Left cardiac atrium (tissue), 4 donors: Measurements from ENCODE around the gene POMGNT1. TPM values are rescaled to one million over a fixed set of nuclear protein-coding genes. Genes with fewer than 3 reads are reported as not detected.

Experiments used
- ATAC-seq, 2 donors: fragments of 200-7000 bp; cut with Tn5 transposase; one replicate each; pipeline ENCODE4 v1.9.1; 2020; ENCODE audit warnings: mild to moderate bottlenecking in 2 of 2, moderate library complexity in 2 of 2
- DNase-seq: peaks from one replicate; pipeline ENCODE4 v3.0.0-alpha.2; 2020
- intact Hi-C, 2 donors: fragments of 100-400 bp; cut with DNase I; formaldehyde crosslinking; loops; one replicate each; pipeline versions ENCODE4 v1.14.1 to v1.15.1; 2022 to 2023
- total RNA-seq, 2 donors: library from RNA; stranded (reverse); fragmentation: NEBNext Ultra II Directional; extraction: Animal tissue kit (Norgen Biotek cat#: 25700); gene quantifications; one replicate each; pipeline ENCODE4 v1.2.1, GENCODE V29; 2021
- donor health status: DM: no; HTN: yes; CAD: no.
- donor health status: DM: no; HTN: yes; CAD: no; lungs with severe emphysema.
- donor health status: DM: yes; HTN: yes; CAD: no.
- donor health status: Dilated cardiomyopathy.

The POMGNT1 gene
- total RNA-seq, 2 donors from 2014 or later: 82.8 to 106 TPM

DNA sequence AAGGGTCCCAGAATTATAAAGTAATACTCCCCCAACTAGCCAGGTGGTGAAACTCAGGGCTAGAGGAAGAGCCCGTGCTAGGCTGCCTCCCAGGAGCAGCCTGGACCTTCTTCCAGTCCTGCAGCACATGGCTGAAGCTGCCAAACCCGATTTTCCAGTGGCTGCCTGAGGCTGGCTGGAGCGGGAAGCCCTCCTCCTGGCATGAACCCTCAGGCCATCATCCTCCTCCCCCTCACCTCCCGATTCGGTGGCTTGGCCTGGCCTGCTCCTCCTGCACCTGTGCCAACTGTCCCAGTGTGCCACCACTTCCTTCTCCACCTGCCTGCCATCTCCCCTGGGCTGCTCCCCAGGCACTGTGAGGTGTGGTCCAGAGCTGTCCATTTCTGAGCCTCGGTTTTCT is 26.4 kb downstream of the POMGNT1 start:
- intact Hi-C loops: loop anchor here (5.0 to 10.0 kb wide), 2 partner anchors 40 to 57 kb away; partner anchors contain the start of gene PIK3R3 (in 1 of the 2)
- ATAC-seq: no peak

GRCh38 chr1:46171351-46171750 is 26.9 kb downstream of the POMGNT1 start:
- peak in 1 of 2 donors; percentile 22 for ATAC-seq
- peak; percentile 60 for DNase-seq
- intact Hi-C loops: loop anchor here (5.0 to 10.0 kb wide), 2 partner anchors 39 to 57 kb away; partner anchors contain the start of gene PIK3R3 (in 1 of the 2)

More for the DNA sequence above, 26.4 kb downstream of the POMGNT1 start:
- no peak for DNase-seq

GRCh38 chr1:46169811-46170454 is 28.3 kb downstream of the POMGNT1 start:
- ATAC-seq: no peak
- intact Hi-C loops: loop anchor here (5.0 to 10.0 kb wide), 2 partner anchors 38 to 55 kb away; partner anchors contain the start of gene PIK3R3 (in 1 of the 2)

GRCh38 chr1:46168477-46168876 is 29.8 kb downstream of the POMGNT1 start:
- no peak for DNase-seq
- ATAC-seq: no peak
- intact Hi-C loops: no loop called here

More at GRCh38 chr1:46169811-46170454, 28.3 kb downstream of the POMGNT1 start:
- no peak for DNase-seq

DNA sequence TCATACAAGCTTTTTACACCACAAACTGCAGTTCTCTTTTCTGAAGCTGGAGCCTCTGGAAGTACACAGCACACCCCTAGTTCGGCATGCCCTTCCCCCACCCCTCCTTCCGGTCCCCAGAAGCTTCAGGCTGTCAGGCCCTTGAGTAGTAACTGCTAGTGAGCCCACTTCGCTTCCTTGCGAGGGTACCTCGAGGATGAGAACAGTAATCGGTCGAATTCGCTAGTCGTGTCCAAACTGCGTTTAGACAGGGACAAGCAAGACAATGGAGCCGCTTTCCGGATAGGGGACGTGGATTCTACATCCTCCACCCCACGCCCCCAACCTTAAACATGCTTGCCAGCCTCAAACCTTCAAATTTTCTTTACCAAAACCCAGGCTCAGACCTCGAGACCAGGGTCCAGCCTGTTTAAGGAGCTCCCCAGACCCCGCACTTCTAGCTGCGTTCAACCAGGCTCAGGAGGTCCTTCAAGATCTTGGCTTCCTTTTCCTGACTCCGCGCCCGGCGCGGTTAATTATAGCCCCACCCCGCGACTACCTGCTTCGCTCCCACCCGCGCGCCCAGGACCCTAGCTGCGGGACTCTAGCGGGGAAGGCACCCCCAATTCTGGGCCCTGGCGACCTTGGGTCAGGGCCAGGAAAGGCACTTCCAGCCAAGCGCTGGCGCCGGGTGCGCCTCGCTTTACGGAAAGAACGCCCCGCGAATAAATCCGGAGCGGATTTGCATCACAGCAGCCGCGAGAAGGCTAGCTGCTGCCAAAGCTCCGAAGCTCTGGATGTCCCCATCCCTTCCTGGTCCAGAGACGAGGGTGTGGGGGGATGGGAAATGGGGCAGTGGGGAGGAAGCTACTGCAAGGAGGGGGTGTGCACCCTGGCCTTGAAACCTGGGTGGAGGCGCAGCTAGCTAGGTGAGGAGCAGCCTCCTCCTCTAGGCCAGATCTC is 31.4 kb downstream of the POMGNT1 start:
- DNase-seq (peak; percentile 86), ATAC-seq (peak; percentile 66 to 79)
- intact Hi-C loops: no loop called here

DNA sequence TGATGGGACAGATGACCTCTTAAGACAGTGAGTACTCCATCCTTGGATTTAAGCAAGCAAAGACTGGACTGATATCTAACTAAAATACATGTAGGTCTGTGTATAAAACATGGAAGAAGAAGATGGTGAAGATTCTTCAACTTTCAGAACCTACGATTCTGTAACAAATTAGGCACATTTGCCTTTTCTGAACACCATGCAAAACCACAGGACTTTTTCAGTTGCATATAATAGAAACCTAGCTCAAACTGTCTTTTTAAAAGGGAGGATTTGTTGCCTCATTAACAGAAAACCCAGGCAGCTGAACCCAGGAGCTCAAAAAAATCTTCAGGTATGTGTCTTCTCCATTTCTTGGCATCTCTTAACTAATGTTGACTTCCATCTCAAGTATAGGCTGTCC is 38.0 kb downstream of the POMGNT1 start:
- intact Hi-C loops: no loop called here
- ATAC-seq (no peak), DNase-seq (no peak)

- no peak for DNase-seq
- no peak for ATAC-seq
- intact Hi-C loops: no loop called here
Measured at GRCh38 chr1:46159516-46159915, 38.7 kb downstream of the POMGNT1 start.

- no peak for DNase-seq
- intact Hi-C loops: no loop called here
- no peak for ATAC-seq
Measured at GRCh38 chr1:46158312-46159281, 39.6 kb downstream of the POMGNT1 start.

DNA sequence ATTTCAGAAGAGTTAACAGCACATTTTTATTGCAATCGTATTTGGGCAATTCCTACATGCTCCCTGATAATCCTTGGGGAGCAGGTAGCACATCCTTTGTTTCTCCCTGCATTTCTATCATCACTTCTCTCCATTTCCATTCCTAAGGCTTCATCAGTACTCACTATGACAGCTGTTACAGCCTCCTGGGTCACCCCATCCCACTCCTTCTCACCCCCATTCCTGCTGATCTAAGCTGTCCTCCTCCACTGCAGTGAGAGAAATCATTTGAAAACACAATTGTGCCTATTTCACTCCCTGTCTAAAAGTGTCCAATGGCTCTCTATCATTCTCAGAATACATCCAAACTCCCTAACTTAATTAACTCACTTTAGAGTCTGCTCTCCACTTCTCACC is 40.3 kb downstream of the POMGNT1 start:
- intact Hi-C loops: no loop called here
- ATAC-seq (no peak), DNase-seq (no peak)

GRCh38 chr1:46153732-46154131 is 44.5 kb downstream of the POMGNT1 start:
- no peak for ATAC-seq
- intact Hi-C loops: no loop called here
- no peak for DNase-seq

- ATAC-seq (no peak), DNase-seq (no peak)
- intact Hi-C loops: no loop called here
Measured at GRCh38 chr1:46153228-46153627, 45.0 kb downstream of the POMGNT1 start.

DNA sequence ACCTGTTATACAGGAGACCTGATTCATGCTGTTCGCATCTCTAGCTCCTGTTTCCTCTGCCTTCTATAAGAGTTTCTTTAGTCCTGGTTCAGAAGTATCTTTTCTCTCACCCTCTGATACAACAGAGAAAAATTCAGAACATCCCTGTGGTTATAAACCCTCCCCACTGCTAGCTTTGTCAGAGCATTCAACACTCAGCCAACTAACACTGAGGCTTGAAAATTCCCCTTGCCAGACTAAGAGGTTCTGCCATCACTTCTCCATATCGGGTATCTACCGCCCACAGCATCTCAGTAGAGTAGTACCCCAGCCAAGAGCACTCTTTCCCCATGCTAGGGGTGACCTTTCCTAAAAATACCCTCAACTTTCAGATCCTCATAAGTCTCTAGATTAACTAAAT is 46.2 kb downstream of the POMGNT1 start:
- intact Hi-C loops: no loop called here
- peak; percentile 53 to 90 for ATAC-seq
- DNase-seq: no peak

GRCh38 chr1:46150085-46150484 is 48.1 kb downstream of the POMGNT1 start:
- DNase-seq: no peak
- peak in 1 of 2 donors; percentile 44 for ATAC-seq
- intact Hi-C loops: no loop called here

DNA sequence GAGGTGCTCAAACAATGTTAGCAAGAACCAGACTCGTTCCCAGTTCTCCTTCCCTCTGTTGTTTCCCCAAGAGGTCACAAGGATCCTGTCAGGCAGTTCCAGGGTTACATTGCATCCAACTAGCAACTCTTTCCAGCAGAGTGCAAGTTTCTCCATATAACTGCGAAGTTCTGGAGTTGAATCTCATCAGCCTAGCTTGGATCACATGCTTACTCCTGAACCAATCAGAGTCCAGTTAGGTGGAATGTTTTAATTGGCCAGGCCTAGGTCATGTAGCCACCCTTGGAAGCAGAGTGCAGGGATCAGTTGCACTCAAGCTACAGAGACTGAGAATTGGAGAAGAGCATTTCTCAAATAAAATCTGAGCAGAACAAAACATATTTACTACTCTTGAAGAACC is 49.9 kb downstream of the POMGNT1 start:
- intact Hi-C loops: no loop called here
- DNase-seq (no peak), ATAC-seq (no peak)

Other genes starting within 250 kb of the POMGNT1 start
- 10 to 100 TPM; 34.9 to 50.9 TPM for gene PIK3R3, start 65.8 kb downstream of the POMGNT1 start, total RNA-seq
- gene TSPAN1, start 23.3 kb downstream of the POMGNT1 start, total RNA-seq: 1 to 10 TPM; 1.6 to 1.8 TPM
- gene P3R3URF, start 21.9 kb downstream of the POMGNT1 start, total RNA-seq: not detected
- 1 to 10 TPM; 4.4 to 4.5 TPM for gene LURAP1, start 4.9 kb upstream of the POMGNT1 start, total RNA-seq
- gene RAD54L, start 49.3 kb upstream of the POMGNT1 start, total RNA-seq: under 1 TPM; 0.71 to 0.77 TPM
- 10 to 100 TPM; 34.5 to 46.4 TPM for gene LRRC41, start 105.2 kb upstream of the POMGNT1 start, total RNA-seq
- gene UQCRH, start 105.3 kb upstream of the POMGNT1 start, total RNA-seq: 100 to 1,000 TPM; 770 to 822 TPM
- 10 to 100 TPM; 13.4 to 17.4 TPM for gene NSUN4, start 142.4 kb upstream of the POMGNT1 start, total RNA-seq
- gene FAAH, start 195.9 kb upstream of the POMGNT1 start, total RNA-seq: 10 to 100 TPM in 1 of 2 donors, 1 to 10 TPM in 1; 6.3 to 10.5 TPM